Activated CD8-positive, alpha-beta T cell treated with anti-CD3 and anti-CD28 coated beads for 36 hours (primary cell): ENCODE data around the gene EXD2. TPM values are rescaled to one million over a fixed set of nuclear protein-coding genes. Genes with fewer than 3 reads are reported as not detected.
"Not testable (repeated sequence)": the region's sequence is repeated elsewhere in the genome, so short reads cannot be mapped to it uniquely, and the experiment has no call there.

Experiments used
- ATAC-seq: fragments of 200-7000 bp; cut with Tn5 transposase; one replicate; pipeline ENCODE4 v1.10.0; 2021; ENCODE audit warnings: mild to moderate bottlenecking, moderate library complexity
- CTCF ChIA-PET: fragments of 350-600 bp; sonication (Branson Sonifier 250); formaldehyde crosslinking; loops from one replicate; lab custom pipeline; 2021; ENCODE audit warnings: antibody characterized with exemption; lab: Charles Lee
- POLR2A ChIA-PET: fragments of 350-600 bp; sonication (Branson Sonifier 250); formaldehyde crosslinking; loops from one replicate; lab custom pipeline; 2021; ENCODE audit warnings: antibody characterized with exemption; lab: Charles Lee
- DNase-seq: peaks from one replicate; pipeline ENCODE4 v3.0.0-alpha.2; 2020
- H3K27ac Mint-ChIP-seq: one replicate; pipeline ENCODE4 v1.8.0; 2021; ENCODE audit warnings: mild to moderate bottlenecking, mixed read lengths
- H3K27me3 Mint-ChIP-seq: one replicate; pipeline ENCODE4 v1.8.0; 2021; ENCODE audit warnings: mixed read lengths
- H3K36me3 Mint-ChIP-seq: one replicate; pipeline ENCODE4 v1.8.0; 2021; ENCODE audit warnings: low read depth, mixed read lengths
- H3K4me1 Mint-ChIP-seq: one replicate; pipeline ENCODE4 v1.8.0; 2021; ENCODE audit warnings: low read depth, mixed read lengths
- H3K4me3 Mint-ChIP-seq: one replicate; pipeline ENCODE4 v1.8.0; 2021; ENCODE audit warnings: mild to moderate bottlenecking, moderate library complexity, mixed read lengths
- H3K9me3 Mint-ChIP-seq: one replicate; pipeline ENCODE4 v1.8.0; 2021; ENCODE audit warnings: mixed read lengths
- intact Hi-C: fragments of 100-400 bp; cut with micrococcal nuclease; formaldehyde crosslinking; loops from one replicate; pipeline ENCODE4 v1.10.0; 2022
- total RNA-seq, 2 experiments: library from RNA; stranded (reverse); gene quantifications; one replicate each; pipeline ENCODE4 v1.2.3, GENCODE V29; 2021
- TF ChIP-seq, protein P1 (sequence below): fragments of 200-600 bp; IDR thresholded peaks from one replicate; pipeline ENCODE4 v1.8.0; 2022; ENCODE audit warnings: antibody characterized with exemption, mild to moderate bottlenecking

The EXD2 gene
- total RNA-seq, 2 experiments from 2014 or later: 9.4 to 10.7 TPM

DNA sequence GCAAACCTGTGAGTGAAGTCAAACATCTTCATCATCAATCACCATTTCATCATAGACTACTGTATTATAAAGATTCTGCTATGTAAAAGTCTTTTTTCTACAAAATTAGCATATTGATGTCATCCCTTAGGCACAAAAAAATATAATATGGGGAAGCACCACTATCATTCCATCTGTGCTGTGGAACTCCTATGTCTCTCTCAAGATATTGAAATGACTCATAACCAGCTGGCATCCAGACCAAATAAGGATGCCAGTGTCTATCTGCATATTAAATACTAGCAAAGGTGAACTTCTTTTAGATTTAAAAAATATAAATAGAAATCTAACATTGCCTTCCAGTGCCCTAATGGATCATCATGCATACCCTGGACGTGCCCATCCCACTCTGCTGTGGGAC lies 20.5 kb upstream of the EXD2 start:
- Mint-ChIP-seq H3K36me3 (no peaks in the 10 kb centered on the region), H3K27me3 (no peaks in the 10 kb centered on the region), H3K9me3 (no peaks in the 10 kb centered on the region), H3K4me1 (peaks cover 2% of the 10 kb centered on the region), H3K27ac (no peak overlapping the region), H3K4me3 (no peak overlapping the region)
- DNase-seq (no peak), ATAC-seq (no peak)
- ChIA-PET CTCF (interaction anchor here (1.1 to 1.2 kb wide), 2 partner anchors 20 to 290 kb away, joined by 3 read pairs; no protein-coding TSS in a partner anchor), POLR2A (interaction anchor here (0.7 to 1.4 kb wide), 2 partner anchors 16 to 26 kb away, joined by 3 to 4 read pairs; no protein-coding TSS in a partner anchor)
- TF ChIP-seq, protein P1, sequence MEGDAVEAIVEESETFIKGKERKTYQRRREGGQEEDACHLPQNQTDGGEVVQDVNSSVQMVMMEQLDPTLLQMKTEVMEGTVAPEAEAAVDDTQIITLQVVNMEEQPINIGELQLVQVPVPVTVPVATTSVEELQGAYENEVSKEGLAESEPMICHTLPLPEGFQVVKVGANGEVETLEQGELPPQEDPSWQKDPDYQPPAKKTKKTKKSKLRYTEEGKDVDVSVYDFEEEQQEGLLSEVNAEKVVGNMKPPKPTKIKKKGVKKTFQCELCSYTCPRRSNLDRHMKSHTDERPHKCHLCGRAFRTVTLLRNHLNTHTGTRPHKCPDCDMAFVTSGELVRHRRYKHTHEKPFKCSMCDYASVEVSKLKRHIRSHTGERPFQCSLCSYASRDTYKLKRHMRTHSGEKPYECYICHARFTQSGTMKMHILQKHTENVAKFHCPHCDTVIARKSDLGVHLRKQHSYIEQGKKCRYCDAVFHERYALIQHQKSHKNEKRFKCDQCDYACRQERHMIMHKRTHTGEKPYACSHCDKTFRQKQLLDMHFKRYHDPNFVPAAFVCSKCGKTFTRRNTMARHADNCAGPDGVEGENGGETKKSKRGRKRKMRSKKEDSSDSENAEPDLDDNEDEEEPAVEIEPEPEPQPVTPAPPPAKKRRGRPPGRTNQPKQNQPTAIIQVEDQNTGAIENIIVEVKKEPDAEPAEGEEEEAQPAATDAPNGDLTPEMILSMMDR: no peak
- intact Hi-C loops: no loop called here

DNA sequence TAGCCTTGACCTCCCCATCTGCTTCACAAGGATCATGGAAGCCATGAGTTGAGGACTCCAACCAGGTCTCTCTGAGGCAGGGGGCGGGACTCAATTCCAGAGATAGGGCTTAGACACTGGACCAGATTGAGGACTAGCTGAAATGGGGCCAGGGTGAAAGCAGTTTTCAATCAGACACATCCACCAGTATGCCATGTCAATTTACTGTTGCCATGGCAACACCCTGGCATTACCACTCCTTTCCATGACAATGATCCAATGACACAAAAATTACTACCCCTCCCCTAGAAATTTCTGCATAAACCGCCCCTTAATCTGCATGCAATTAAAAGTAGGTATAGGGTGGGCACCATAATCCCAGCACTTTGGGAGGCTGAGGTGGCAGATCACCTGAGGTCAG lies 19.7 kb upstream of the EXD2 start:
- ChIA-PET POLR2A (interaction anchor here (0.7 to 1.4 kb wide), 2 partner anchors 15 to 25 kb away, joined by 3 to 4 read pairs; no protein-coding TSS in a partner anchor), CTCF (no interaction called here)
- no peaks in the 10 kb centered on the region for H3K27me3 Mint-ChIP-seq
- TF ChIP-seq, protein P1: no peak
- no peak overlapping the region for H3K4me3 Mint-ChIP-seq
- intact Hi-C loops: no loop called here
- no peaks in the 10 kb centered on the region for H3K9me3 Mint-ChIP-seq
- H3K4me1 Mint-ChIP-seq: peaks cover 2% of the 10 kb centered on the region
- H3K27ac Mint-ChIP-seq: no peak overlapping the region
- no peaks in the 10 kb centered on the region for H3K36me3 Mint-ChIP-seq
- ATAC-seq (no peak), DNase-seq (no peak)

DNA sequence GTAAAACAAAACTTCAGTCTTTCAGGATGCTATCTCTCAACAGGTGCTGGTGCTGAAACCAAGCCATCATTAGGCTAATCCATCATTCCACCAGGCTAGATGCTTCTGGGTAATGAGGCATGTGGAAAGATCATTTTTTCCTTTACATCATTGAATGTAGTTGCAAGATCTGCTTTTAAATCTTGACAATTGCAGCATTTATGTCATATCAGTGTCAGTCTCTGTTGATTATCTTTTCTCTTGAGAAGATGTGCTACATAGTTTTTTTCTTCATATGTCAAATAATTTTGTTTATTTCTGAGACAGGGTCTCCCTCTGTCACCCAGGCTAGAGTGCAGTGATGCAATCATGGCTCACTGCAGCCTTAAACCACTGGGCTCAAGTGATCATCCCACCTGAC lies 16.2 kb upstream of the EXD2 start:
- ATAC-seq (no peak), DNase-seq (no peak)
- ChIA-PET POLR2A (no interaction called here), CTCF (no interaction called here)
- TF ChIP-seq, protein P1: no peak
- Mint-ChIP-seq H3K4me3 (no peak overlapping the region), H3K27me3 (no peaks in the 10 kb centered on the region), H3K27ac (no peak overlapping the region), H3K4me1 (peaks cover 2% of the 10 kb centered on the region), H3K9me3 (no peaks in the 10 kb centered on the region), H3K36me3 (no peaks in the 10 kb centered on the region)
- intact Hi-C loops: no loop called here

DNA sequence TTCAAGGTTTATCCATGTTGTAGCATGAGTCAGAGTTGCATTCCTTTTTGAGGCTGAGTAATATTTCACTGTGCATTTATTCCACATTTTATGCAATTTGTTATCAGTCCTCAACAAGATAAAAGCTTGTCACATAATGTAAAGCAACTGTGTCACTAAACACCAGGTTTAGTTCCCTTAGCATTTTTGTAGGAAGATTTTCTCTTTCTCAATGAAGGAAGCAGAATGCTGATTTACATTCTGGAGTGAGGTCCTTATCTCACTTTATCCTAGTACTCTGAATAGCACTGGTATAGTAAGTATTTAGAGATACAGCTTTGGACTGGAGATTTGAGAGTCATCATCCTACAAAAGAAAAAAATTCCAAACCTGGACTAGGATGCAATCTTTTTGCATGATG lies 9.8 kb upstream of the EXD2 start:
- Mint-ChIP-seq H3K27ac (no peak overlapping the region), H3K36me3 (no peaks in the 10 kb centered on the region), H3K4me1 (no peaks in the 10 kb centered on the region), H3K4me3 (no peak overlapping the region), H3K27me3 (no peaks in the 10 kb centered on the region), H3K9me3 (no peaks in the 10 kb centered on the region)
- DNase-seq (no peak), ATAC-seq (no peak)
- ChIA-PET POLR2A (no interaction called here), CTCF (interaction anchor here (1.7 kb wide), 1 partner anchor 52 kb away, joined by 5 read pairs; no protein-coding TSS in a partner anchor)
- TF ChIP-seq, protein P1: no peak
- intact Hi-C loops: no loop called here

DNA sequence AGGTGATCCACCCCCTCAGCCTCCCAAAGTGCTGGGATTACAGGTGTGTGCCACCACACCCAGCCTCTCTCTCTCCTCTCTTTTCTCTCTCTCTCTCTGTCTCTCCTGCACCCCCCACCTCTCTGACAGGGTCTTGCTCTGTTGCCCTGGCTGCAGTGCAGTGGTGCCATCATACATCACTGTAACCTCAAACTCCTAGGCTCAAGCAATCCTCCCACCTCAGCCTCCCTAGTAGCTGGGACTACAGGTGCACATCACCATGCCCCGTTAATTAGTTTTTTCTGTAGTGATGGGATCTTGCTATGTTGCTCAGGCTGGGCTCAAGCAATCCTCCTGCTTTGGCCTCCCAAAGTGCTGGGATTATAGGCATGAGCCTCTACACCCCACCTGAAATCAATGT lies 8.7 kb upstream of the EXD2 start:
- H3K27ac Mint-ChIP-seq, H3K4me3 Mint-ChIP-seq, H3K9me3 Mint-ChIP-seq, H3K4me1 Mint-ChIP-seq, ATAC-seq, DNase-seq, POLR2A ChIA-PET, H3K36me3 Mint-ChIP-seq, intact Hi-C loops, CTCF ChIA-PET, H3K27me3 Mint-ChIP-seq: not testable (repeated sequence)
